DMS53 (cell line): ENCODE results near the gene TSHB.
A peak's percentile ranks its signal among the peaks of the same experiment; 100 is the strongest.

Experiments used
- DNase-seq: peaks from one replicate; lab custom pipeline; 2025; lab: John Stamatoyannopoulos, UW

The TSHB gene

DNA sequence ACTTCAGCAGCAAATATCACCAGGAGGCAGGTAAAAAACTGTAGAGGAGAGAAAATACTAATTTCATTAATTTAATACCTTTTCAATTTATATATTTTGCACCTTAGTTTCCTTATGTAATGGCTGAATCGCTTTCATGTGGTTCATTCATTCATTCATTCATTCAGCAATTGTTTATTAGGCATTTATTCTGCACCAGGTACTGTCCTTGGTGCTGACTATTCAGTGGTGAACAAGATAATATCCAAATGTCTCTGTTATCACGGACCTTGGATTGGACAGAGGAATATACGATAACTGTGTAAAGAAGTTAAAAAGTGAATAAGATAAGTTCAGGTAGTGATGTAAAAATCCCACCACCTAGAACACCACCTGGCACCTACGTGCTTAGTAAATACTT is 30.9 kb downstream of the TSHB start:
- no peak for DNase-seq

DNA sequence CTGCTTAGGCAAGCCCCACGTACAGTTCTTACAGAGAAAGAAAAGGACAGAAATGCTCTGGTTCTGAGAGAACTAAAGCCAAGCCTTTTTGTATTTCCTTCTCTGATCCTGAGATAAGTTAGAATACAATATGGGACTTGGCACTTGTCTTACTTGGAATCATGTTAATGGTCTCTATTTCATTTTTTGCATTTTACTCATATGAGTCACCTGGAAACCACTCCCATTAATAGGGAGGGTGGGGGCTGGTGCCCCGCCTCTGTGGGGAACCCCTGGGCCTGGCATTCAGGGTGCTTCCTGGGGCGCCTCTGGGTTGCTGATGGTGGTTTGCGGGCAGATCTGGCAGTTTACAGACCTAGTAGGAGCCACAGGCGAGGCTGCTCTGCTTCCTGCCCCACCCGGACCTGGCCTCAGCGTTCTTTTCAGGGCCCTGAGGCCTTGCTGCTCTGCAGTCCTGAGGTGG is 32.9 kb downstream of the TSHB start:
- no peak for DNase-seq

DNA sequence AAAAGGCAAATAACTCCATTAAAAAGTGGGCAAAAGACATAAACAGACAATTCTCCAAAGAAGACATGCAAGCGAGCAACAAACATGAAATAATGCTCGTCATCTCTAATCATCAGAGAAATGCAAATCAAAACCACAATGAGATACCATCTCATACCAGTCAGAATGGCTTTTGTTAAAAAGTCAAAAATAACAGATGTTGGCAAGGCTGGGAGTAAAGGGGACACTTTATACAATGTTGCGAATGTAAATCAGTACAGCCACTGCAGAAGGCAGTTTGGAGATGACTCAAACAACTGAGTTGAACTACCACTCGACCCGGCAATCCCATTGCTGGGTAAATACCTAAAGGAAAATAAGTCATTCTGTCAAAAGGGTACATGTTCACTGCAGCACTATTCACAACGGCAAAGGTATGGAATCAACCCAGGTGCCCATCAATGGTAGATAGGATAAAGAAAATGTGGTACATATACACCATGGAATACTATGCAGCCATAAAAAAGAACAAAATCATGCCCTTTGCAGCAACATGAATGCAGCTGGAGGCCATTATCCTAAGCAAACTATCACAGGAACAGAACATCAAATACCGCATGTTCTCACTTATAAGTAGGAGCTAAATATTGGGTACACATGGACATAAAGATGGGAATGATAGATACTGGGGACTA is 33.7 kb downstream of the TSHB start:
- no peak for DNase-seq

DNA sequence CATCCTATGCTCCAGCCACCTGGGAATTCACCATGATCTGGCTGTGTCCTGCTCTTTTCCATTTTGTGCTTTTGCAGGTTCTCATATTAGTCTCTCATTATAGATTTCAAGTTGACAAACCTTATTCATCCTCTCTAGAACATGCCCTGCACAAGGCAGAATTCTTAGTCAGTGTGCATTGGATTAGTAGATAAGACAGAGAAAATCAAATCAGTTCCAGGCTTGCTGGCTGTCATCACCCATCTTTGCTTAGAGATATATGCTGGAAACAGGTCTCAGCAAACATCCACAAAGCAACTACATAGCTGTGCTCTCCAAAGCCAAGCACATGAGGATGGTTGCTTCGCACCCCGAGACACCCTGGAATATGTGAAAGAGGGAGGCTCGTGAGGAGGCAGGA is 34.8 kb downstream of the TSHB start:
- no peak for DNase-seq

DNA sequence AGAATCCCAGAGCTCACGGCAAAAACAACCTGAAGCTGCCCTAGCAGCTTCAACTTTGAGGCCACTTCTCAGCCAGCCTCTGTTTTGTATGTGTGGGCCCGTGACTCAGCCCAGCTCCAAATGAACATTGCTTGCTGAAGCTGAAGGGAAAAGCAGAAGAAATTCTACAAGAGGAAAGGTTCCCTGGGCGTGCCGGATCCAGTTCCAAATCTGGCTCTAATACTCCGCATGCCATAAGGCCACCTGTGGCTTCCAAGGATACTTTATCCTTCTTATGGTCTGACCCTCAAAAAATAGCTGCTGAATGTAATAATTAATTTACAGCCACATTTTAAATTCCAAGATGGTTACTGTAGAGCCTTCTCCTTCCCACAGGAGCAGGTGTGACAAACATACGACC is 35.4 kb downstream of the TSHB start:
- DNase-seq: no peak

DNA sequence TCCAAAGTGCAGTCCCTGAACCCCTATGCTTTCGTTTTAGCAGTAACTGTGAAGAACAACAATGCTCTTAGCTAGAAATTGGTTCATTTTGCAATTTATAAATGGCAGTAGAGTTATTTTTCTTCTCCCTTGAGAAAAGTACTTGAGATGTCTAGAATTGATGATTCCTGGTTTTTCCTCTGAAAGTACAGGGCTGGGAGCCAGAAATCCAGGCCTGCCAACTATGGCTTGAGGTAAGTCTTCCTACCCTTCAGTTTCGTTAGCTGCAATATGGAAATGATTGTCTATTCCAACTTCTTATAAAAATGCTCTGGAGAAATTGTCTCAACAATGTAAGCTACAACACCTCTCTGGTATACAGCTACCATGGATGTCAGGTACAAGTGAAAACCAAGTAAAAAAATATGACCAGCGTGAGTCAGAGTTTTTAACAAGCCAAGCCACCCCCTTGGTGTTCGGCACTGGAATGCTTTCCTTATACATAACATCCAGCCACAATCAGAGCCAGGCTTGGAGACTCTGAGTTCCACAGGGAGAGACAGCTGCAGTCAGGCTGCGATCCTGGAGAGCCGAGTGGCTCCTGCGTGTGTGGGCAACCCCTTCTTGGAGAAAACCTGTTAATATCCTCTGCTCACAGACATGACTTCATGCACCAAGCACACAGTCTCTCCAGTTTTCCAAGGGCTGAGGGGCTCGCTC is 37.7 kb downstream of the TSHB start:
- no peak for DNase-seq

DNA sequence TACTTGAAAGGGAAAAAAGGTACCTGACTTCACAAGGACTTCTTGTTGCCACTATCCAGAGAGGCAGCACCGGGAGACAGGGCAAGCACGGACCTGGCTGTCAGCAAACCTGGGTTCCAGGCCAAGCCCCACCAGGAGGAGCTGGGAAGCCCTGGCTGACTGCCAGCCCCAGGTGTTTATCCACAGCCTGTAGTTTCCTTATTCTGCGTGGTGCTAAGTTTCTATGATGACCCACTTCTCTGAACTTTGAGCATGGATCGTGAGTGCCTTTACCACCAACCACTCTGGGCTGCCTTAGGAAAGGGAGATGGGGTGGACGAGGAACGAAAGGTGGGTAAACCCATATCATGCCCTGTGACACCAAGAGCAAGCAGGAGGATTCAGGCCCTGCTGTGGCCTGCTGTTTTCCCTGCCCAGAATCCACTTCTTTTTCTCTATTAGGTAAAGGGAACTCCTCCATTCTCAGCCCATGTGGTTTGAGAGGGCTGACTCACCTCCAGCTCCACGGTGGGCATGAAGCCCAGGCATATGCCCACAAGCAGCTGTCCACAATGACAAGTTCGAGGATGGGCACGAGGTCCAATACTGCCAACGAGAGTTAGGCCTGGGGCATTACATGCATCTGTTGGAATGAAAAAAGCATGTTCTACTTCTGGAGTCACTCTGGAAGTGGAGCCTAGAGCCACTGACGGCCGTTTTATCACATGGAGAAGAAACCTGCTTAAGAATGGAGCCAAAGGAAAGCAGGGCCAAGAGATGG is 39.4 kb downstream of the TSHB start:
- peak; percentile 30 for DNase-seq

DNA sequence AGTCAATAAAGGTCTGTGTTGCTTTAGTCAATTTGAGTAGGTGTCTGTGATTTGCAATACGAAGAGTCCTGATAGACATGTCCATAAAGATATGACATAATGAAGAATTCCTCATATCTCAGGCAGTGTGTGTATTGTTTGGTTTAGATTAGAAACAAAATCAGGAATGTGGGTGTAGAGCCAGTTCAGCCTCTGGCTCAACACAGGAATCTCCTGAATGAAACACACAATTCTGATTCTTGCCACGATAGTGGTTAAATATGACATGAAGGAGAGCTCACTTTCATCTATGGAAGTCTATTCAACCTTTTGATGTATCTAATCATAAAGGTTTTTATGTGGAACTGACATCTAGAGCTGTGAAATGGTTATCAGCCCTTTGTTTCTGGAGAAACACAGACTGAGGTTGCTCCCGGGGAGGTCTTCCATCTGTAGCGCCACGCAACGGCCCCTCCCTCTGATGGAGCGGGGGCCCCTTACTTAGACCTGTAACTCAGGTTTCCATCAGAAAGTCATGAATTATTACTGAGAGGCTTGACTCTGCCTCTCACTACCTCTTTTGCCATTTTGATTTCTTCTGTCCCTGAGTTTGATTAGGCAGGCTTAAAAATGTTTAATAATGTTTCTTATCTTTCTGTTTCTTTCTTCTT is 40.2 kb downstream of the TSHB start:
- DNase-seq: no peak

DNA sequence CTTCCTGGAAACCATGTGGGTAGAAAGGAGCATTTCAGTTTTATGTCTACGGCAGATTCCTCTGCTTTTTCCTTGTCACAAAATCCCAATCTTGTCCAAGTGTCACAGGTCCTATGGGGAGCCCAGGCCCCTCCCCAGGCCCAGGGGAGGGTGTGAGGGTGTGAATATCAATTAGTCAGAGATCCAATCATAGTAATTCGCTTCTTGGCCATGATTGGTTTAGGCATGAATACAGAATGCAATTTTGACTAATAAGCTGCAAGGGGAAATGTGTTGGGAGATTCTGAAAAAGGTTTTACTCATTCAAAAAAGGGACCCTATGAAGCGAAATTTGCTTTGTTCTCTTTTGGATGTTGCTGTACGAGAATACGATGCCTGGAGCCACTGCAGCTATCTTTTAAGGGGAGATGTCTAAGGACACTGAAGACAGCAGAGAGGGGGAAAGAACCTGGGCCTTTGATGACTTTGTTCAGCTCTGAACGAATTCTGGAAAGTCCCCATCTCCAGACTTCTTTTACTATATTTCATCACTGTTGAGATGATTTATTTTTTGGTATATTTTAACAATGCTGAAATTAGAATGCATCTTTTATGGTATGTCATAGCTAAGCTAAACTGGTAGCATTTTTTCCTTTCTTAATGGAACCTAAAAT is 41.5 kb downstream of the TSHB start:
- DNase-seq: no peak

DNA sequence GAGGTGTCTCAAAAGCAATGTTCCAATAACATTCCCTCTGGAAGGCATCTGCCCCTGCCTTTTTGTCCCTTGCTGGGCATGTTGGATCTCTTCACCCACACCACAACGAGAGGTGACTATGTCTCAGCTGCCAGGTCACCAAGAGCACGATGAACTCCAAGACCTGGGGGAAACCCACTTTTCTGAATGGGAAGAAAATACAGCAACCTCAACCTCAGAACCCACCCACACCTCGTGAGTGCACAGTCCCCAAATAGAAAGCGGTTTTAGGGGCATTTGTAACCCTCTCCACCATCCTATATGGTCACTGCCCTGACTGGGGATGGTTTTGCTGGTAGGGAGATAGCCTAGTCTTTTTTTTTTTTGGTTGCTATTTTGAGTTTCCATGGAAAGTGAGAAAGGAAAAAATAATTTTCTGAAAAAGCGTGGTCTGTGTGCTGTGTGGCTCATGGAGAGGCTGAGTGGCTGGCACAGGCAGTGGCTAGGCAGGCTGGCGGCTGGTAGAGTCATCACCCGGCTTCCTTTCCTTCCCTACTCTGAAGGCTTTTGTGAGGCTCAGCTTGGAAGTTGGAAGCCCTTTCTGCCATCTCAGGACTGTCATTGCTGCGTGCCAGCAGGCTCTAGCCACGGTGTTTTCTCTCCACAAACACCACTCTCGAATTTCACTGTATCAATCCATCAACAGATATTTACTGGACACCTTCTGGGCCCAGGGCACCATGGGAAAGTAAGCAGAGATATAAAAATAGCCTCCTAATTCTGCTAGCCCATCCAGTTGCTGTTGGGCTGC is 43.9 kb downstream of the TSHB start:
- no peak for DNase-seq

DNA sequence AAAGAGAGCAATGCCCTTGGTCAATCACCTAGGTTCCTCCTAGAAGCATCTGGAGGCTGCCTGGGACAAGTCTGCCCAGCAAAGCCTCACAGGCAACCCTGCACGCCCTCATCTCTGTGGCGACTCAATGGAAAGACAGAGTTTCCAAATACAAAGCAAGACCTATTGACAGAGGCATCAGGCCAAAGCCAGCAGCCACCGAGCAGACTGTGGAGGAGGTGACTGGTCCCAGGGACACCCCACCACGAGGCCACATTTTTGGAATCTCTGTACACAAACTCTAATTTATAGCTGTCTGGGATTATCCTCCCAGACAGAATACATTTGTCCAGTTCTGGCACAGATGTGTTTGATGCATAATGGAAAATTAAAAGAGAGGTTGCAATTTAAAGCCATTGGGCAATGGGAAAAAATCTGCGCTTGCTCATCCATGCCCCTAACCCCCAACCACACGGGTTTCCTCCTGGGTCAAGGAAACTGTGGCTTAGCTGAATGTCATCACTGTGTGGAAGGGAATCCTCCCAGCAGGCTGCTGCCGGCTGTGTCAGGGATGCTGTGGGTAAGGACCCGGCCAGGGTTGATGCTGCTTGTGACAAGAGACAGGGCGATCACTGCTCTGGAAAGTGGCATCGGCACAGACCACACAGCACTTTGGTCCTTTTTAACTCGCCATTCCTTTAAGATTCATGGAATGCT is 45.4 kb downstream of the TSHB start:
- DNase-seq: no peak

DNA sequence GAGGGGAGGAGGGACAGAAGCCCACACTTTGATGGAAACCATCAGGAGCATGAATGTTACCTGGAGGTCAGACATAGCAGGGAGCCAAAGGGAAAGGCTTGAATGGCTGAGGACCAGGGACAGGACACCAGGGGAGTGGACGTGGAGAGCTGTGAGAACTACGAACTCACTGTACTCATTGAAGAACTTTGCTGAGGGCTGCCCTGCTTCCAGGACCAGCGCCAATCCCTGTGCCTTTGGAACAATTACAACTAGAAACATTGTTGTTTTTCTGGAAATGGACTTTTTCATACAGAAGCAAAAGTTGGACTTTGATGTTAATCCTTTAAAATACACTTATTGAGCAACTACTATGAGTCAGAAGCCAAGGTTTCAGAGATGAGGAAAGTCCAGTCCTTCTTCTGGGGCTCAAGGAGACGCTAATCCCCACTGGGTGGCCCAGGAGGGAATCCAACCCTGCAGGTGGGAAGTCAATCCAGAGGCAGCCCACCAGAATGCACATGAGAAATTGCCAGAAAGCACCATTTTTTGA is 46.8 kb downstream of the TSHB start:
- no peak for DNase-seq

DNA sequence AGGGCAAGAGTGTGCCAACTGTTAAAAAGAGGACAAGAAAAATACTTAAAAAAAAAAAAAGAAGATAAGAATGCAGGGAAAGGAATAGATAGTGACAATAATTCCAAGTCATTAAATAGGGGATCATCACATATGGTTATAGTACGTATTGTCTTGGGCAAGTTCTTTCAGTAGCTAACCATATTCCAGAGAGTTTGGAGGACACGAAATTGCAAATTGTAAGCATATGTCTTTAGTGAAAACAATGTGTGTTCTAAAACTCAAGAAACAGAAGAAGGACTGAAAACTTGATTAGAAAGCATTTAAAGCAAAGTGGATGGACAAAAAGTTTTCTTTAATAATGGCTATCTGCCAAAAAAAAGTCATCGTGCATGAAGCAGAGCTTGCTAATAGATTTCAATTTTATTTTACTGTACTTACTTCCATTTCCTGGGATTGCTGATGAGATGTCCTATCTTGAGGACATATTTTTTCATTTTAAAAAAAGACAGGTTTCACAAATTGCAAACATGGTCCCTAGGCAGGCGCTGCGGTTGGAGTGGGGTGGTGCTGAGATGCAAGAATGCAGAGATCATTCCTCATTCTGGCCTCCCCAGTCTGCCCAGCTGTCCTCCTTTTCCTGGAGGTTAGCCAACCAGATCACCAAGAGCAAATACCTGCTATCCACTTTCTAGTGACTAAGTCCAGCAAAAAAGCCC is 47.8 kb downstream of the TSHB start:
- DNase-seq: no peak

DNA sequence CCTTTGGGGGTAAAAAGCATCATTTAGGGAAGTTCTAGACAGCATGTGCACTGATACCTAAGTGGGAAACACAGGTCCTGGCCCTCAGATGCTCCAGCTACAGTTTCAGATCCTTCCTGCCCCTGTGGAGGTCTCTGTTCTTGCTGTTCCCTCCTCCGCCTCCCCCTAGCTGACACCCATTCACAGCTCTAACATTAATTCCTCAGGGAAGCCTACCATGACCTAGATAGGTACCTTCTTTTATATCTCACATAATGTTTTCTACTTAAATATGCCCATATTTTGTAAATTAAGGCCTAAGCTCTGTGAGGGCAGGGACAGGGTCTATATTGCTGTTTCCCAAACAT is 48.3 kb downstream of the TSHB start:
- no peak for DNase-seq

DNA sequence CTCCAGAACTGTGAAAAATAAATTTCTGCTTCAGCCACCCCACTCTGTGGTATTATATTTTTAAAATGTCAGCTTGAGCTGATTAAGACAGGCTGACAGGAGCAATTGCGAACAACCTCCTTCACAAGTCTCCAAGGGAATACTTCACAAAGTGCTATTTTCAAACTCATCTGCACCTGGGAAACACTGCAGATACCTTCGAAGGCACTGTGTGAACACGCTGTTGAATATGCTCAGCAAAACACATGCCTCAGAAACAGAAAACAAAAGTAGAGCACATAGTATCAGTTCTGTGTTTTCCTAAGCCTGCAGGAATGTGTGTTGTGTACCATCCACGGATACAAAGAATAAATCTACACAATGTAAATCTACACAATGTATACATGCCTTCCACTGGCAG is 49.1 kb downstream of the TSHB start:
- DNase-seq: no peak

DNA sequence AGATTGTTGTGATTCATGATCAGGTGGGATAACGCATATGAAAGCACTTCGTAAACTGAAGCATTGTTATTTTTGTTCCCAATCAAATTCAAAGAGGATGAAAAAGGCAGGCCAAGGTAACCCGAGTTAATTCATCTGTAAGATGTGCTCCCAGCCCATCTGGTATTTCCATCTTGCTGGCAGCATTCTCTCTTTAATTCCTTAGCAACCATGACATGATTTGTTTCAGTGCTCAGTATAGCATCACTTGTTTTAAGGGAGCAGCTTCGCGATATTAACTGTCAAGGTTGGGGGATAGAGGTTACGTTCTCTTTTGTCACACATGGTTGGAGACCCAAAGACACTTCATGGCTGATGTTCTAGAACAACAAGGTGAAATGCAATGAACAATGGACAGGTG is 53.3 kb downstream of the TSHB start:
- no peak for DNase-seq
